ENCODE data around the gene KLHL6. TPM values are rescaled to one million over a fixed set of nuclear protein-coding genes. Genes with fewer than 3 reads are reported as not detected.

KLHL6 gene
- polyA plus RNA-seq, 1 of the 3 experiments (the other 2 are of a cell fraction), result not detected

- Histone ChIP-seq H3K9me2 (no peaks in the 10 kb centered on the region), H3F3A (replicated peaks; ENCODE audit: insufficient read depth) (no peaks in the 10 kb centered on the region), H4K20me1 (ENCODE audit: insufficient read depth) (no peaks in the 10 kb centered on the region), H3K4me2 (no peak overlapping the region), H2AFZ (ENCODE audit: low read depth) (no peak overlapping the region), H3K9ac (no peak overlapping the region), H3K36me3 (replicated peaks in 1 of 2; ENCODE audit: control insufficient read depth in 1 of 2, insufficient read depth in 2 of 2, low read length in 1 of 2) (no peaks in the 10 kb centered on the region), H3K9me3 (no peaks in the 10 kb centered on the region), H3K4me1 (ENCODE audit: control insufficient read depth in 1 of 2, insufficient read depth in 2 of 2, low read depth in 1 of 2, low read length in 1 of 2) (no peaks in the 10 kb centered on the region), H3K27me3 (ENCODE audit: insufficient read depth) (peaks cover 15% of the 10 kb centered on the region), H3K4me3 (ENCODE audit: low read depth in 2 of 2, low read length in 1 of 2) (no peak overlapping the region), H3K27ac (ENCODE audit: low read depth in 2 of 2, low read length in 1 of 2) (no peak overlapping the region), H3K79me2 (ENCODE audit: insufficient read depth) (no peaks in the 10 kb centered on the region)
- ChIA-PET POLR2A (no interaction called here), CTCF (no interaction called here)
- DNase-seq, result no peak
- TF ChIP-seq TCF12 (IDR thresholded peaks at IDR 0.05) (no peak), ELF1 (IDR thresholded peaks at IDR 0.05) (no peak), MEF2A (IDR thresholded peaks at IDR 0.05; ENCODE audit: borderline replicate concordance, low read depth) (no peak), NFIC (IDR thresholded peaks at IDR 0.05; ENCODE audit: borderline replicate concordance) (no peak), USF1 (IDR thresholded peaks at IDR 0.05; ENCODE audit: borderline replicate concordance, low read depth) (no peak), FOXJ3 (CRISPR knock-in tag; IDR thresholded peaks at IDR 0.05) (no peak), CTCF (IDR thresholded peaks at IDR 0.05) (no peak), PBX3 (IDR thresholded peaks at IDR 0.05) (no peak), RXRA (IDR thresholded peaks at IDR 0.05; ENCODE audit: borderline replicate concordance, low read depth) (no peak)
- WGBS (ENCODE audit: low lambda C conversion rate), result 79% methylated on average over 2 of the region's 2 CpGs
Measured at GRCh38 chr3:183519891-183520290, 35.6 kb downstream of the KLHL6 start.

GRCh38 chr3:183518491-183519251, 36.8 kb downstream of the KLHL6 start:
- H3K27me3 ChIP-seq (ENCODE audit: insufficient read depth), result peaks cover 15% of the 10 kb centered on the region
- H3K4me3 ChIP-seq (ENCODE audit: low read depth in 2 of 2, low read length in 1 of 2), result no peak overlapping the region
- H3F3A ChIP-seq (replicated peaks; ENCODE audit: insufficient read depth), result no peaks in the 10 kb centered on the region
- H4K20me1 ChIP-seq (ENCODE audit: insufficient read depth), result no peaks in the 10 kb centered on the region
- H3K79me2 ChIP-seq (ENCODE audit: insufficient read depth), result no peaks in the 10 kb centered on the region
- no peak overlapping the region for H3K27ac ChIP-seq (ENCODE audit: low read depth in 2 of 2, low read length in 1 of 2)
- POLR2A ChIA-PET, result no interaction called here
- CTCF ChIA-PET, result interaction anchor here (1.1 kb wide), 1 partner anchor 16 kb away, joined by 5 read pairs; no protein-coding TSS in a partner anchor
- no peaks in the 10 kb centered on the region for H3K9me2 ChIP-seq
- H2AFZ ChIP-seq (ENCODE audit: low read depth), result no peak overlapping the region
- no peaks in the 10 kb centered on the region for H3K36me3 ChIP-seq (replicated peaks in 1 of 2; ENCODE audit: control insufficient read depth in 1 of 2, insufficient read depth in 2 of 2, low read length in 1 of 2)
- H3K4me1 ChIP-seq (ENCODE audit: control insufficient read depth in 1 of 2, insufficient read depth in 2 of 2, low read depth in 1 of 2, low read length in 1 of 2), result no peaks in the 10 kb centered on the region
- no peak overlapping the region for H3K9ac ChIP-seq
- no peaks in the 10 kb centered on the region for H3K9me3 ChIP-seq
- 54% methylated on average over 10 of the region's 10 CpGs for WGBS (ENCODE audit: low lambda C conversion rate)
- DNase-seq, result no peak
- no peak overlapping the region for H3K4me2 ChIP-seq
- TF ChIP-seq RCOR1 (IDR thresholded peaks at IDR 0.05; ENCODE audit: low read length) (no peak), FOXJ3 (CRISPR knock-in tag; IDR thresholded peaks at IDR 0.05) (no peak), YY1 (IDR thresholded peaks at IDR 0.05; ENCODE audit: low read depth) (no peak), REST (IDR thresholded peaks at IDR 0.05; ENCODE audit: low read depth, low read length) (no peak), EZH2phosphoT487 (IDR thresholded peaks at IDR 0.05; ENCODE audit: borderline replicate concordance, low read depth) (no peak), GABPA (IDR thresholded peaks at IDR 0.05; ENCODE audit: low read depth) (no peak), NRF1 (IDR thresholded peaks at IDR 0.05; ENCODE audit: low read depth, low read length) (no peak), TAF1 (IDR thresholded peaks at IDR 0.05; ENCODE audit: borderline replicate concordance, low read depth, low read length) (no peak), EP300 (IDR thresholded peaks at IDR 0.05; ENCODE audit: borderline replicate concordance in 1 of 2, low read depth in 1 of 2, low read length in 1 of 2) (no peak), USF1 (IDR thresholded peaks at IDR 0.05; ENCODE audit: borderline replicate concordance, low read depth) (no peak), RFX5 (IDR thresholded peaks at IDR 0.05; ENCODE audit: low read length) (no peak), MEF2A (IDR thresholded peaks at IDR 0.05; ENCODE audit: borderline replicate concordance, low read depth) (no peak), SIN3A (IDR thresholded peaks at IDR 0.05; ENCODE audit: borderline replicate concordance, low read depth, low read length) (no peak), TCF12 (IDR thresholded peaks at IDR 0.05) (no peak)

Data from SK-N-SH (cell line).